A549 (cell line): Measurements from ENCODE around the gene CHRNA10. TPM values are rescaled to one million over a fixed set of nuclear protein-coding genes. Genes with fewer than 3 reads are reported as not detected.

Experiments
- ATAC-seq, 2 experiments: fragments of 200-7000 bp in 1 of 2; fragments of >200 bp in 1 of 2; cut with Nextera tagmentation in 1 of 2; cut with Tn5 transposase in 1 of 2; 3 replicates each; pipeline versions ENCODE4 v1.8.0 to v1.9.1; 2018 to 2020; ENCODE audit warnings: mild to moderate bottlenecking in 1 of 2, moderate library complexity in 1 of 2
- CTCF ChIA-PET: fragments of 300-600 bp; sonication (Branson Sonifier 250); formaldehyde crosslinking; extraction: SDS; loops from one replicate; lab custom pipeline; 2021; ENCODE audit warnings: antibody characterized with exemption, inconsistent platforms; lab: Yijun Ruan, JAX
- POLR2A ChIA-PET: fragments of 350-600 bp; formaldehyde crosslinking; extraction: SDS; loops from one replicate; lab custom pipeline; 2021; ENCODE audit warnings: antibody characterized with exemption, inconsistent platforms; lab: Yijun Ruan, JAX
- DNase-seq, 2 experiments: peaks; one replicate each; pipeline versions ENCODE4 v3.0.0 to v3.0.0-alpha.2; 2011 to 2016; ENCODE audit warnings: low read depth in 1 of 2, low spot score in 1 of 2
- FAIRE-seq: peaks from 2 replicates; lab custom pipeline; 2011; peaks lifted over from hg19 to GRCh38; lab: Jason Lieb, UNC
- H3K27ac ChIP-seq, 2 experiments: fragments of >200 bp; sonication (Bioruptor Twin); formaldehyde crosslinking; 3 replicates each; pipeline ENCODE4 v1.5.1; 2016 to 2017
- H3K4me1 ChIP-seq: fragments of >200 bp; sonication (Bioruptor Twin); formaldehyde crosslinking; 3 replicates; pipeline ENCODE4 v1.6.1; 2016
- H3K4me2 ChIP-seq: fragments of >200 bp; sonication (Bioruptor Twin); formaldehyde crosslinking; 3 replicates; pipeline ENCODE4 v1.6.1; 2016
- H3K4me3 ChIP-seq: fragments of >200 bp; sonication (Bioruptor Twin); formaldehyde crosslinking; 3 replicates; pipeline ENCODE4 v1.5.1; 2016
- H3K9me3 ChIP-seq: fragments of >200 bp; sonication (Bioruptor Twin); formaldehyde crosslinking; 3 replicates; pipeline ENCODE4 v1.6.1; 2016
- BCL3 ChIP-seq: fragments of >200 bp; sonication (Bioruptor Twin); formaldehyde crosslinking; IDR thresholded peaks from 3 replicates; pipeline ENCODE4 v1.6.1; 2016
- CTCF ChIP-seq: fragments of >200 bp; sonication (Bioruptor Twin); formaldehyde crosslinking; IDR thresholded peaks from 3 replicates; pipeline ENCODE4 v1.5.1; 2016
- ELK1 ChIP-seq: fragments of 150-350 bp; IDR thresholded peaks from 2 replicates; pipeline ENCODE4 v1.6.1; 2014; ENCODE audit warnings: low read depth, mild to moderate bottlenecking, low read length
- ESRRA ChIP-seq: fragments of 150-350 bp; IDR thresholded peaks from 2 replicates; pipeline ENCODE4 v1.6.1; 2014; ENCODE audit warnings: mild to moderate bottlenecking, low read length, borderline replicate concordance
- FOSL2 ChIP-seq, 2 experiments: fragments of 450-650 bp in 1 of 2; fragments of >200 bp in 1 of 2; sonication (Bioruptor Twin) in 1 of 2; formaldehyde crosslinking; IDR thresholded peaks; 2 replicates each; pipeline versions ENCODE4 v1.5.0 to v1.6.1; 2016 to 2020; ENCODE audit warnings: mild to moderate bottlenecking in 1 of 2, moderate library complexity in 1 of 2
- HDAC2 ChIP-seq: fragments of 200-600 bp; sonication (generic); IDR thresholded peaks from 2 replicates; pipeline ENCODE4 v1.6.1; 2016
- HES2 ChIP-seq: fragments of >200 bp; sonication (Bioruptor Twin); formaldehyde crosslinking; IDR thresholded peaks from 2 replicates; pipeline ENCODE4 v1.6.1; 2016
- HEYL ChIP-seq: fragments of 250-450 bp; sonication (Bioruptor Pico); IDR thresholded peaks from 2 replicates; pipeline ENCODE4 v1.8.0; 2021; ENCODE audit warnings: mild to moderate bottlenecking, moderate library complexity
- HOXB13 ChIP-seq: fragments of 250-450 bp; sonication (Bioruptor Pico); IDR thresholded peaks from 2 replicates; pipeline ENCODE4 v1.5.0; 2020; ENCODE audit warnings: low read depth, mild to moderate bottlenecking, moderate library complexity
- KDM1A ChIP-seq: fragments of 200-600 bp; sonication (generic); IDR thresholded peaks from 2 replicates; pipeline ENCODE4 v1.6.1; 2016; ENCODE audit warnings: low read depth, mild to moderate bottlenecking
- KDM5A ChIP-seq: fragments of 200-600 bp; sonication (generic); IDR thresholded peaks from 2 replicates; pipeline ENCODE4 v1.6.1; 2016; ENCODE audit warnings: antibody characterized with exemption, mild to moderate bottlenecking
- MAFK ChIP-seq: fragments of 450-650 bp; IDR thresholded peaks from 2 replicates; pipeline ENCODE4 v1.6.1; 2014; ENCODE audit not compliant: partially characterized antibody
- NPAS2 ChIP-seq: fragments of 250-450 bp; sonication (Bioruptor Pico); IDR thresholded peaks from 2 replicates; pipeline ENCODE4 v1.8.0; 2022; ENCODE audit warnings: mild to moderate bottlenecking, moderate library complexity, borderline replicate concordance
- NR3C1 ChIP-seq: fragments of >200 bp; sonication (Bioruptor Twin); formaldehyde crosslinking; IDR thresholded peaks from 3 replicates; pipeline ENCODE4 v1.6.1; 2017
- POLR2A ChIP-seq: IDR thresholded peaks from 2 replicates; pipeline ENCODE4 v1.6.1; 2012; ENCODE audit warnings: mild to moderate bottlenecking, low read length
- POLR2AphosphoS2 ChIP-seq: conservative IDR thresholded peaks from 2 replicates; pipeline ENCODE4 v1.6.1; 2012; ENCODE audit warnings: low read length, improper control_type of control experiment, inconsistent platforms
- RNF2 ChIP-seq: fragments of 200-600 bp; sonication (generic); IDR thresholded peaks from 2 replicates; pipeline ENCODE4 v1.6.1; 2016; ENCODE audit warnings: low read depth, mild to moderate bottlenecking, antibody characterized with exemption, moderate library complexity, borderline replicate concordance
- TP53 ChIP-seq: fragments of 250-450 bp; sonication (Bioruptor Pico); IDR thresholded peaks from 2 replicates; pipeline ENCODE4 v1.5.0; 2021; ENCODE audit warnings: mild to moderate bottlenecking, moderate library complexity
- ZFP36 ChIP-seq: fragments of 450-650 bp; IDR thresholded peaks from 2 replicates; pipeline ENCODE4 v1.6.1; 2014; ENCODE audit warnings: borderline replicate concordance; ENCODE audit not compliant: partially characterized antibody
- WGBS: methylation state at CpG from one replicate; pipeline ENCODE4 v1.1.6; 2017; ENCODE audit errors: missing lambda C conversion rate; 5-methylcytosine and 5-hydroxymethylcytosine counted together
- polyA minus RNA-seq: library from RNA; depleted of rRNA, polyadenylated mRNA; stranded (reverse); fragments of >200 nt; gene quantifications from 2 replicates; pipeline ENCODE4 v1.2.3, GENCODE V29; 2011; rRNA and poly(A)+ RNA removed
- polyA plus RNA-seq, 4 experiments: library from polyadenylated mRNA; depleted of rRNA in 3 of 4; stranded (reverse); fragments of >200 nt; fragmentation: RNase III in 1 of 4; extraction: RNeasy Plus Mini Kit Qiagen cat#74134 plus additional on column Dnase treatment in 1 of 4; gene quantifications; 2 replicates in 3 of 4; 3 replicates in 1 of 4; pipeline ENCODE4 v1.2.3, GENCODE V29; 2011 to 2017
- TF ChIP-seq, protein P1 (sequence below): IDR thresholded peaks from 2 replicates; pipeline ENCODE4 v1.6.1; 2012

Gene CHRNA10
- 0.44 and 0.61 TPM in 2 replicates for polyA plus RNA-seq (2011; rRNA removed)
- polyA plus RNA-seq (2012; cell fraction: cytosol; rRNA removed), result 1.1 and 1.4 TPM in 2 replicates
- polyA plus RNA-seq (2012; cell fraction: nucleus; rRNA removed), result 9.0 and 11.0 TPM in 2 replicates
- polyA plus RNA-seq (2017; fragmentation: RNase III; extraction: RNeasy Plus Mini Kit Qiagen cat#74134 plus additional on column Dnase treatment), result 0.85 to 1.1 TPM (median 0.87 TPM) in 3 replicates
- 0.66 and 1.4 TPM in 2 replicates for polyA minus RNA-seq

DNA sequence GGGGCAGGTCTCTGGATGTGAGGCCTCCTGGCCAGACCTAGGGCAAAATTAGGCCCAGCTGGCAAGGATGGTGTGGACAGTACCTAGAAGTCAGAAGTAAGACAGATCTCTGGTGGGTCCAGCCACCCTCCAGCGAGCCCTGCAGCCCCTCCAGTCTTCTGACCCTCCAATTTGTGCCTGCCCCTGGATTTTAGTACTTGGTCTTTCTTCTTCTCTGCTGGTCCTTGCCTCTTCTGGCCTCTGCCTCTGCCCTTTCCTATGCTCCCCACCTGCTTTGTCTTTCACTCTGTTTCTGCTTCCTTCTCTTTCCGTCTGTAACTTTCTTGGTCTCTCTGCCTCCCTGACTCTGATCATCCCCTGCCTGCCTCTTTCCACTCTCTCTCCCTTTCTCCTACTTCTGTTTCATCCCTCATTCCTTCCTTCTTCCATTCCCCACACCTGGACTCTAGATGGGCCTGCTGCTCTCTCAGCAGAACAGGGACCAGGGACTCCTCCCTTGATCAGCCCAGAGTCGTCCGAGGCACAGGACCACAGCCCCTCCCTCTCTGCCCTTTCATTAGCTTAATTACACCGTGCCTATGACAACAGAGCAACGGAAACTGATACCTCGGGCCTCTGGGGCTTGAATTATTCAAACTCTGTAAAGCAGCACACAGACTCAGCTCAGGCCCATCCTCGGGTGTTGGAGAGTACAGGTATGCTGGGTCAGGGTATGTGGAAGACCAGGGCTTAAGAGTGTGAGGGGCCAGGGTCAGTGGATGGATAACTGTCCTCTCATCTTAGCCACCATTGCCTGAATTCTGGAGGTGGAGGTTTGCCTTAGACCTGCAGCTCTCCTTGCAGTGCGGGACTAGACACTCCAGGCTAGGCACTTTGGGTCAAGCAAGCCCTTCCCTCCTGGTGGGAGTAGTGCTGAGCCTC lies at the start of gene CHRNA10:
Gene CHRNA10, minus strand, starts transcription at position 51 of the 921 bp plus-strand sequence. CDS start 72 bp downstream, outside the sequence.
- ATAC-seq (peak in 1 of 2 experiments; percentile 13; a peak in 2 of 6 replicates), FAIRE-seq (no peak), DNase-seq (no peak)
- 92% methylated on average over 9 of the region's 9 CpGs for WGBS
- H3K9me3 ChIP-seq, result no peaks in the 10 kb centered on the region
- TF ChIP-seq HOXB13 (CRISPR knock-in tag) (no peak), NR3C1 (no peak), HES2 (no peak), POLR2A (no peak), FOSL2 (IDR thresholded peaks at IDR 0.05) (no peak), FOSL2 (CRISPR knock-in tag; IDR thresholded peaks at IDR 0.05) (no peak), ELK1 (no peak), HDAC2 (no peak), NPAS2 (CRISPR knock-in tag) (no peak), RNF2 (no peak), KDM1A (no peak), HEYL (CRISPR knock-in tag) (no peak), KDM5A (no peak), CTCF (no peak), TP53 (CRISPR knock-in tag) (no peak), ZFP36 (no peak), POLR2AphosphoS2 (no peak)
- TF ChIP-seq, protein P1, sequence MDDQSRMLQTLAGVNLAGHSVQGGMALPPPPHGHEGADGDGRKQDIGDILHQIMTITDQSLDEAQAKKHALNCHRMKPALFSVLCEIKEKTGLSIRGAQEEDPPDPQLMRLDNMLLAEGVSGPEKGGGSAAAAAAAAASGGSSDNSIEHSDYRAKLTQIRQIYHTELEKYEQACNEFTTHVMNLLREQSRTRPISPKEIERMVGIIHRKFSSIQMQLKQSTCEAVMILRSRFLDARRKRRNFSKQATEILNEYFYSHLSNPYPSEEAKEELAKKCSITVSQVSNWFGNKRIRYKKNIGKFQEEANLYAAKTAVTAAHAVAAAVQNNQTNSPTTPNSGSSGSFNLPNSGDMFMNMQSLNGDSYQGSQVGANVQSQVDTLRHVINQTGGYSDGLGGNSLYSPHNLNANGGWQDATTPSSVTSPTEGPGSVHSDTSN, result no peak
- POLR2A ChIA-PET, result no interaction called here
- CTCF ChIA-PET, result interaction anchor here (1.1 kb wide), 1 partner anchor 141 kb away, joined by 3 read pairs; no protein-coding TSS in a partner anchor
- H3K27ac ChIP-seq, result no peak within 1 kb of the TSS
- H3K4me1 ChIP-seq, result no peaks in the 10 kb centered on the region
- no peak within 1 kb of the TSS for H3K4me2 ChIP-seq
- H3K4me3 ChIP-seq, result no peak within 1 kb of the TSS

GRCh38 chr11:3712274-3712673 lies 41.1 kb upstream of the CHRNA10 start:
- TF ChIP-seq KDM1A, result no peak
- TF ChIP-seq RNF2, result no peak
- no peak for TF ChIP-seq MAFK
- TF ChIP-seq BCL3, result no peak
- TF ChIP-seq ELK1, result no peak
- no peak for TF ChIP-seq ESRRA
- TF ChIP-seq FOSL2 (IDR thresholded peaks at IDR 0.05), result no peak
- TF ChIP-seq FOSL2 (CRISPR knock-in tag; IDR thresholded peaks at IDR 0.05), result no peak
- FAIRE-seq (no peak), DNase-seq (no peak), ATAC-seq (no peak)
- Histone ChIP-seq H3K4me2 (no peak overlapping the region), H3K9me3 (no peaks in the 10 kb centered on the region), H3K4me1 (no peaks in the 10 kb centered on the region), H3K27ac (no peak overlapping the region), H3K4me3 (no peak overlapping the region)
- 87% methylated on average over 6 of the region's 6 CpGs for WGBS
- ChIA-PET CTCF (interaction anchor here (1.0 kb wide), 1 partner anchor 37 kb away, joined by 3 read pairs; no protein-coding TSS in a partner anchor), POLR2A (no interaction called here)
